Keratinocyte (primary cell): ENCODE measurements around the gene CDT1. TPM values are rescaled to one million over a fixed set of nuclear protein-coding genes. Genes with fewer than 3 reads are reported as not detected.

Source experiments
- DNase-seq: peaks from one replicate; pipeline ENCODE4 v3.0.0-alpha.2; 2011; ENCODE audit warnings: low read depth, missing footprints, low spot score
- FAIRE-seq: peaks from 2 replicates; lab custom pipeline; 2011; peaks lifted over from hg19 to GRCh38; lab: Jason Lieb, UNC
- H2AFZ ChIP-seq: 2 replicates; pipeline ENCODE4 v1.6.0; 2012; ENCODE audit warnings: low read length, control low read depth, inconsistent platforms; ENCODE audit not compliant: control insufficient read depth
- H3K27ac ChIP-seq: 2 replicates; pipeline ENCODE4 v1.5.1; 2011; ENCODE audit warnings: low read length; ENCODE audit not compliant: control insufficient read depth, insufficient read depth
- H3K27me3 ChIP-seq: 3 replicates; pipeline ENCODE4 v1.6.0; 2011; ENCODE audit warnings: low read length; ENCODE audit not compliant: control insufficient read depth, insufficient read depth; ENCODE audit errors: extremely low read depth
- H3K36me3 ChIP-seq, 2 experiments: 2 replicates in 1 of 2; 3 replicates in 1 of 2; pipeline ENCODE4 v1.5.1; 2011; ENCODE audit warnings: low read length in 2 of 2, mild to moderate bottlenecking in 1 of 2; ENCODE audit not compliant: control insufficient read depth in 2 of 2, insufficient read depth in 2 of 2; ENCODE audit errors: extremely low read depth in 1 of 2
- H3K4me1 ChIP-seq: 3 replicates; pipeline ENCODE4 v1.5.1; 2011; ENCODE audit warnings: low read length; ENCODE audit not compliant: control insufficient read depth, insufficient read depth; ENCODE audit errors: extremely low read depth
- H3K4me2 ChIP-seq: 3 replicates; pipeline ENCODE4 v1.6.0; 2011; ENCODE audit warnings: low read depth, low read length; ENCODE audit not compliant: control insufficient read depth, insufficient read depth; ENCODE audit errors: extremely low read depth
- H3K4me3 ChIP-seq, 3 experiments: fragments of 200-600 bp in 1 of 3; sonication (generic) in 1 of 3; 2 replicates in 2 of 3; 3 replicates in 1 of 3; pipeline ENCODE4 v1.5.1; 2011 to 2016; ENCODE audit warnings: low read length in 3 of 3, mild to moderate bottlenecking in 3 of 3, control low read depth in 2 of 3, inconsistent platforms in 1 of 3, low read depth in 1 of 3, mixed read lengths in 1 of 3, mixed run types in 1 of 3, moderate library complexity in 1 of 3; ENCODE audit not compliant: control insufficient read depth in 2 of 3, insufficient read depth in 2 of 3; ENCODE audit errors: extremely low read depth in 1 of 3
- H3K79me2 ChIP-seq: 2 replicates; pipeline ENCODE4 v1.6.0; 2012; ENCODE audit warnings: low read length; ENCODE audit not compliant: control insufficient read depth, insufficient read depth
- H3K9ac ChIP-seq: 3 replicates; pipeline ENCODE4 v1.6.0; 2011; ENCODE audit warnings: low read length; ENCODE audit not compliant: control insufficient read depth, insufficient read depth; ENCODE audit errors: extremely low read depth
- H3K9me1 ChIP-seq: 3 replicates; pipeline ENCODE4 v1.6.0; 2011; ENCODE audit warnings: low read length; ENCODE audit not compliant: control insufficient read depth, insufficient read depth; ENCODE audit errors: extremely low read depth
- H3K9me3 ChIP-seq: 2 replicates; pipeline ENCODE4 v1.5.1; 2012; ENCODE audit warnings: low read depth, low read length; ENCODE audit not compliant: control insufficient read depth
- H4K20me1 ChIP-seq: 3 replicates; pipeline ENCODE4 v1.6.0; 2011; ENCODE audit warnings: low read length; ENCODE audit not compliant: control insufficient read depth, insufficient read depth; ENCODE audit errors: extremely low read depth
- CTCF ChIP-seq, 3 experiments: IDR thresholded peaks in 1 of 3; conservative IDR thresholded peaks in 1 of 3; optimal IDR thresholded peaks in 1 of 3; 2 replicates in 2 of 3; 3 replicates in 1 of 3; pipeline versions ENCODE3 to v1.5.1; 2011; ENCODE audit warnings: low read length in 3 of 3, mild to moderate bottlenecking in 3 of 3, moderate library complexity in 2 of 3, control low read depth in 1 of 3, inconsistent platforms in 1 of 3; ENCODE audit not compliant: insufficient read depth in 2 of 3; ENCODE audit errors: extremely low read depth in 1 of 3
- EZH2 ChIP-seq: IDR thresholded peaks from one replicate; pipeline ENCODE4 v1.6.1; 2012; ENCODE audit warnings: inconsistent platforms, mild to moderate bottlenecking, low read length, moderate library complexity
- dilution Hi-C: fragments of 300-500 bp; cut with MboI; formaldehyde crosslinking; loops from one replicate; pipeline ENCODE4 v1.7.0; 2020; ENCODE audit warnings: low sequenced_read_pairs; ENCODE audit not compliant: extremely low pct_ligation_motif_present
- polyA plus RNA-seq, 5 experiments: library from polyadenylated mRNA; depleted of rRNA in 3 of 5; stranded (reverse) in 3 of 5; stranded (forward) in 1 of 5; unstranded in 1 of 5; fragments of >200 nt; gene quantifications; 1 replicate in 1 of 5; 2 replicates in 3 of 5; 3 replicates in 1 of 5; pipeline versions ENCODE4 v1.2.1 to v1.2.3, GENCODE V29; 2011 to 2012; ENCODE audit warnings: missing spikeins in 2 of 5, low read depth in 1 of 5, low replicate concordance in 1 of 5

The CDT1 gene
- polyA plus RNA-seq, 1 donor (not counting 4 experiments of a cell fraction or from before 2014, with no cell fraction given), result 2.0 TPM

GRCh38 chr16:88841521-88842307, 38.1 kb downstream of the CDT1 start:
- dilution Hi-C loops, result no loop called here
- H3K4me3 ChIP-seq, result no peak overlapping the region
- peaks cover 0 to 14% of the 10 kb centered on the region in 2 experiments for H3K36me3 ChIP-seq
- H3K9me3 ChIP-seq, result no peaks in the 10 kb centered on the region
- no peaks in the 10 kb centered on the region for H4K20me1 ChIP-seq
- H2AFZ ChIP-seq, result no peak overlapping the region
- no peaks in the 10 kb centered on the region for H3K27me3 ChIP-seq
- no peak overlapping the region for H3K27ac ChIP-seq
- TF ChIP-seq EZH2, result no peak
- TF ChIP-seq CTCF (optimal IDR thresholded peaks at IDR 0.05 in 1 of 3, IDR thresholded peaks at IDR 0.05 in 1 of 3, conservative IDR thresholded peaks at IDR 0.05 in 1 of 3; ENCODE audit: extremely low read depth in 1 of 3, insufficient read depth in 2 of 3, low read length in 3 of 3), result no peak
- no peak for FAIRE-seq
- H3K9me1 ChIP-seq, result no peaks in the 10 kb centered on the region
- H3K4me2 ChIP-seq, result no peak overlapping the region
- no peaks in the 10 kb centered on the region for H3K79me2 ChIP-seq
- DNase-seq, result no peak
- H3K9ac ChIP-seq, result no peak overlapping the region
- no peaks in the 10 kb centered on the region for H3K4me1 ChIP-seq

- no peak for FAIRE-seq
- H3K9me1 ChIP-seq, result no peaks in the 10 kb centered on the region
- H4K20me1 ChIP-seq, result no peaks in the 10 kb centered on the region
- H2AFZ ChIP-seq, result no peak overlapping the region
- no peaks in the 10 kb centered on the region for H3K79me2 ChIP-seq
- no peak overlapping the region for H3K4me3 ChIP-seq
- H3K27ac ChIP-seq, result no peak overlapping the region
- no peaks in the 10 kb centered on the region for H3K27me3 ChIP-seq
- no peak for TF ChIP-seq EZH2
- no peak for TF ChIP-seq CTCF (optimal IDR thresholded peaks at IDR 0.05 in 1 of 3, IDR thresholded peaks at IDR 0.05 in 1 of 3, conservative IDR thresholded peaks at IDR 0.05 in 1 of 3; ENCODE audit: extremely low read depth in 1 of 3, insufficient read depth in 2 of 3, low read length in 3 of 3)
- no peaks in the 10 kb centered on the region for H3K9me3 ChIP-seq
- H3K9ac ChIP-seq, result no peak overlapping the region
- dilution Hi-C loops, result no loop called here
- no peak for DNase-seq
- no peaks in the 10 kb centered on the region for H3K4me1 ChIP-seq
- H3K36me3 ChIP-seq, result peaks cover 0 to 14% of the 10 kb centered on the region in 2 experiments
- H3K4me2 ChIP-seq, result no peak overlapping the region
Observed at GRCh38 chr16:88842308-88842756, 38.7 kb downstream of the CDT1 start.
